HG03558 (cell line): ENCODE measurements around the gene MAPK12.

ENCODE experiments used
- ATAC-seq: cut with Tn5 transposase; IDR thresholded peaks from one replicate; pipeline ENCODE4 v1.9.1; 2021; ENCODE audit warnings: moderate number of reproducible peaks; ENCODE audit not compliant: unreplicated experiment; ENCODE audit errors: extremely low read depth

MAPK12 gene

DNA sequence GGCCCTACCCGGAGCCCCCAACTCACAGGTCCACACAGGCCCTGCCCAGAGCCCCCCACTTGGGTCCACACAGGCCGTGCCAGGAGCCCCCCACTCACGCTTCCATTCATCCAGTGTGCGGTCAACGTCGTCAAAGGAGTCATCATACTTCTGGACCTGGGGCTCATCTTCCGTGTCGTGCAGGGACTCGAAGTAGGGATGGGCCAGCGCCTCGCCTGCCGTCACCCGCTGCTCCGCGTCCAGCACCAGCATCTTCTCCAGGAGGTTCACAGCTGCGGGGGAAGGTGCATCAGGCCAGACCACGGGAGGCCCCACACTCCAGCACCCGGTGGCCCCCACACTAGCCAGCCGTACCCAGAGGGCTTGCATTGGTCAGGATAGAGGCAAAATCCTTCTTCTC is 6.4 kb downstream of the MAPK12 start:
- ATAC-seq: no peak

DNA sequence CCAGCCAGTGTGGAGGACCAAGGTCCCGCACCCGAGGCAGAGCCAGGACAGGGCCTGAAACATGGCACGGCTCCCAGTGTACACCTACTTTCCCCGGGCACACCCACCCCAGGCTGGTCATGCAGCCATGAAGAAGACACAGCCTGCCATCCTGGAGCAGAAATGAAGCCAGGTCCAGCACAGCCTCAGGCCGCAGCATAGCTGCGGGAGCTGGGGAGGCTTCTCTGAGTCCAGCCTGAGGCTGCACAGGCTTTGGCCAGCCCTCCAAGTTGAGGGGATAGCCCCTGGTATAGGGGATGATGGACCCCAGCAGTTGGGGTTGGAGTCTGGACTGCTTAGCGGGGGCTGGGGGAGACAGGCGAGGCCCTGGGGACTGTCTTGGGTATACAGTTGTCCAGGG is 7.5 kb downstream of the MAPK12 start:
- ATAC-seq: no peak

DNA sequence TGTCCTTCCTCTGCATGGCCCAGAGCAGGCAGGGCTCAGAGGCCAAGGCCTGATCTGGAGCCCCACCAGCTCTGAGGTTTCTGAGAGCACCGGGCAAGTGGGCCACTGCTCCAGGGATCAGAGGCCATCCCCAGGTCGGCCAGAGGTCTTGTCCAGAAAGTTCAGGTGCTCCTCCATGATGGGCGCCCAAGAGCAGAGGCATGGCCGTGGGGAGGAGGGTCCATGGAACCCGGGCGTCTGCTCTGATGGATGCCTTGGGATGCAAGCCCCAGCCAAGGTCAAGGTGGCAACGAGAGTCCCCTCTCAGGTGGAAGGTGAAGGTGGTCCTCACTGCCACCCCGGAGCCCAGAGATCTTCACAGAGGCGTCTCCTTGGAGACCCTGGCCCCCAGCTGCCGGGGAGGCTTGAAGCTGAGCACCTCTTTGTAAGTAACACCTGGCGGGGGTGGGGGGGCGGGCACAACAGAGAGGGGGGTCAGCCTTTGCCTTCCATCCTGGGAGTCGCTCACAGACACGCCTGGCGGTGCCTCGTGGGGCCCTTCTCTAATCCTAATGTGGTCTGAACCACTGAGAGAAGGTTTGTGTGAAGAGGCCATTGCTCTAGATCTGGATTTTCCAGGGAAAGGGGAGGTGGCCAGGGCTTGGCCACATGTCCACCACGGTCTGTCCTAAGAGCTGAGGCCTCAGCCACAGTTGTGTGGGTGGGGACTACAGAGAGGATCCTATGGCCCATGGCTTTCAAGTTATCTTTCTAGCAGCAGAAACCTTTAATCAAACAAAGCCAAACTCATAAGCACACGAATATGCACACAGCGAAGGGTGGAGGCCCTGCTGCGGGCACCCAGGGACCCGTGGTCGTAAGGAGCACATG is 8.2 kb downstream of the MAPK12 start:
- no peak for ATAC-seq

DNA sequence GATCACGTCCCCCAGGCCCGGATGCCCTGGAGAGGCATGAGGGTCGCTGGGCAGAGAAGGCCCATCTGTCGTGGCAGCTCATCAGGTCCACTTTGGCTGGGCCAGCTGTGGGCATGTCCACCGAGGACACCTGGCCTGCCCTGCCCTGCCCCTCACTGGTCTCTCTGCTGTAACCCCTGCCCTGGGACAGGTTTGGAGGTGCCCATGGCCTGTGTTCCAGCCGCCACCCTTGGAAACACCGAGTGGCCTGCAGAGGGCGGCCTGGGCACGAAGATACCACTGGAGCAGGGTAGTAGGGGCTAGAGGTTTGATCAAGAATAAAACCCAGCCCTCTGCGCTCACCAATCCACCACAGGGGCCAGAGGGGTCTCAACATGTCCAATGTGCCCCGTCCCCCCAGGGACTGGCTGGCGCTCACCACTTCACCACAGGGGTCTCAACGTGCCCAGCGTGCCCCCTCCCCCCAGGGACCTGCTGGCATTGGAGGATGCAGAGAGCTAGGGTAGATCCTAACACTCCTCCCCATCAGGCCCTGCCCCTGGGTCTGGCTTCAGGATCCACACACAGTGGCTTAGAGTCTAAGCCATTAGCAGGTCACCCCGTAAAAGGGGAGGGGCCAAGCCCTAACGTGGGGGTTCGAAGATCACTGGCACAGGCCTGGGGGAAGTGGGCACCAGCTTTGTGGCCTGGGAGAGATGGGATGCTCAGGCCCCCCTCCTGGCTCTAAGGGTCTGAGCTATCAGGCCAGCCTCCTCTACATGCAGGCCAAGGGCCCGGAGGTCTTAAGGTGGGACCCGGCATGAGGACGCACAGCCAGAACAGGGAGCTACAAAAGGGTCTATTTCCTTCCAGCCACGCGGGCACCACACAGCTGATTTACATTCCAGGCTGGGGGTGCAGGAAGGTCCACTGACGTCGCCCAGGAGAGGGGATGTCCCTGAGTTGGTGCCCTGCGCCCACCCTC is 9.1 kb downstream of the MAPK12 start:
- no peak for ATAC-seq

DNA sequence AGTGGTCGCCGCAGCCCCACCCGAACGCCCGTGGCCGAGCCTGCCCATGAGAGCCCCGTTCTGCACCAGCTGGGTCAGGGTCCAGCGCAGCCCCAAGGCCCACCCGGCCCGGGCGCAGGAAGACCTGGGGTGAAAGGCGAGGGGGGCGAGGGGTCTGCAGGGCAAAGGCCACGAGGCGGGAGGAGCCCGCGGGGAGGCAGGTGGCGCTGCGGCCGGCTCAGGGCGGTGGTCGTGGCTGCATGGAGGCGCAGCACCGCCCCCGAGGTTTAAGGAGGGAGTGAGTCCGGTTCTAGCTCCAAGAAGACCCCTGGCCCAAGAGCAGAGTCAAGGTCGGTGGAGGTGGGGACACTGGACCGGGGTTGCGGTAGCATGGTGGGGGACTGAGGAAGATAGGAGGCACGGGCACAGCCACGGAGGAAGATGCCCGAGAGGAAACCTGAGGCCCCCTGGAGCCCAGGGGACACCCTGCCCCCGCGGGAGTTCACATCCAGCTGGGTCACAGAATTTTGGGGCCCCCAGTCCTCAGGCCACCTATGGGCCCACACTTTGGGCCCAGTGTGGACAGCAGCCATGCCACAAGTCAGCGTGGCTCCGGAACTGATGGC is 9.9 kb downstream of the MAPK12 start:
- ATAC-seq: no peak

DNA sequence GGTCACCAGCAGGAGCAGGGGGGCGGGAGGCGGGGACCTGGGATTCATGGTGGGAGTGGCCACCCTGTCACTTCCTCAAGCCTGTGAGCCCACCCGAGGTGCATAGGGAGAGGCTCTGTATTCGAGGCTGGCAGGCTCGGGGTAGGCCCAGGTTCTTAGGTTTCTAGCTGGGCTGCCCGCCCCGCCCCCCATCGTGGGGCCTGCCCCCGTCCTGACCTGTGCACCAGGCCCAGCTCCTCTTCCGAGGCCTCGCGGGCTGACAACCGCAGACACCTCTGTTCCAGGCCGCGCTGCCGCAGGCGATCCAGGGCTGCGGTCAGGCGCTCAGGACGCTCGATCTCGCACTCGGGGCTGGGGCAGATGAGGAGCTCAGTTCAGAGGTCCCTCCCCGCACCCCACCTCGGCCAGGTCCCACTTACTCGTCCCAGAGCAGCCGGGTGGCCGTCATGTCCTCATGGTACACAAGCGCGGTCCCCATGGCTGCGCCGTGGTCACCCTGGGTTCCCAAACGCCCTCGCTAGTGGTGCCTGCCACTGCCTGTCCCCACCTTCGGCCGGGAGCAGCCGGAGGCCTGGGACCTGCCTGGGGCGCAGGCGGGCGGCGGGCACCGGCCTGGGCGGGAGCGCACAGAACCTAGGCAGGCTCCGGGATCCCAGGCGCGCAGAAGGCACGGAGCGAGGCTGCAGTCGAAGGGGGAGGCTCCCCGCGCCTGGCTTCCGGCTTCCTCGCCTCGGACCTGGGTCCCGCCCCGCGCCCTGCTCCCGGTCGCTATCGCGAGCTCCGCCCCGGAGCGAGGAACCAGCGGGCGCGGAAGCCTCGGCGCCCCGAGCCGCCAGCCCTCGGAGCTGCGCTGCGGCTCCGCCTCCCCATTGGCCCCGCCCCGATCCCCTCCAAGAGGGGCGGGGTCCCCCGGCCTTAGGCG is 10.7 kb downstream of the MAPK12 start, which contains the start of gene HDAC10:
HDAC10 (minus strand) TSS at position 711 of the 922 bp plus-strand sequence; CDS start at position 478, 233 bp downstream.
- ATAC-seq: no peak

DNA sequence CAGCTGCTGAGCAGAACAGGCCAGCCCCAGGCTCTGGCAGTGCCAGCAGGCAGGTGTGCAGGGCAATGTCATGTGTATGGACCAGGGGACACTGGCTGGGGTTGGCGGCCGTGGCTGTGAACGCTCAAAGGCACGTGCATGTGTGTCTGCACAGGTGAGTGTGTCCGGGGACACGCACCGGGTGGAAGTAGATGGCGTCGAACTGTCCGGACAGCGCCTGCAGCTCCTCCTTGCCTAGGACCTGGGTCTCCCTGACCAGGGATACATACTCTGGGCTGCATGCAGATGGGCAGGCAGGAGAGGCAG is 11.3 kb downstream of the MAPK12 start:
- no peak for ATAC-seq

DNA sequence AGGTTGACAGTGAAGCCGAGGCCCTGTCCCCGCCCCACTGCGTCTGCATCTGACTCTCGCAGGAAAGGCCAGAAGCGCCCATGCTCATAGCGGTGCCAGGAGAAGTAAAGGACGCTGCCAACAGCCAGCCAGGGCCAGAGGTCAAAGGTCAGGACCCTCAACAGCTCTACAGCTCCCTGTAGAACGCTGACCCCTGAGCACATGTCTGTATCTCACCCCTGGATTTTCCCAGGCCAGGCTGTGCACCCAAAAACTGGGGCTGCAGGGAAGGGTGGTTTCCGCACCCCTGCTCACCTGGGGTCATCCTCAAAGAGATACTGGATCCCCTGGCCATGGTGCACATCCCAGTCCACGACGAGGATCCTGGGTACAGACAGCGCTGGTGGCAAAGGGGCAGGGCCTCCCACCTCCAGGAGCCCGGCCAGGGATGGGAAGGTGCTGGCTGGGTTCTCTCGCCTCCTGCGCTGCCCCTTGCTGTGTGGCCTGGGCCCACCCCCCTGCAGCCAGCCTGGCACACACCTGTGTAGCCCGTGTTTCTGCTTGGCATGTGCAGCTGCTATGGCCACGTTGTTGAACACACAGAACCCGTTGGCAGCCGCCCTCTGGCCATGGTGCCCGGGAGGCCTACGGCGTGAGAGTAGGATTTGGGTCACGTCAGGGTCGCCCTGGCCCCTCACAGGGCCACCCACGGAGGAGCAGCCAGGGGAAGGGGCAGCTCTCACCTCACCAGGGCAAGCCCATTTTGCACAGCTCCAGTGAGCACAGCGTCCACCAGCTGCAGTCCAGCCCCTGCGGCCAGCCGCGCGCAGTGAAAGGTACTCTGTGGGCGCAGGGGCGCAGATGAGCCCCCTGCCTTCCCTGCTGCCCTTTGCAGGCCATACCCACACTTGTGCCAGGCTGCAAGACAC is 11.9 kb downstream of the MAPK12 start:
- no peak for ATAC-seq

DNA sequence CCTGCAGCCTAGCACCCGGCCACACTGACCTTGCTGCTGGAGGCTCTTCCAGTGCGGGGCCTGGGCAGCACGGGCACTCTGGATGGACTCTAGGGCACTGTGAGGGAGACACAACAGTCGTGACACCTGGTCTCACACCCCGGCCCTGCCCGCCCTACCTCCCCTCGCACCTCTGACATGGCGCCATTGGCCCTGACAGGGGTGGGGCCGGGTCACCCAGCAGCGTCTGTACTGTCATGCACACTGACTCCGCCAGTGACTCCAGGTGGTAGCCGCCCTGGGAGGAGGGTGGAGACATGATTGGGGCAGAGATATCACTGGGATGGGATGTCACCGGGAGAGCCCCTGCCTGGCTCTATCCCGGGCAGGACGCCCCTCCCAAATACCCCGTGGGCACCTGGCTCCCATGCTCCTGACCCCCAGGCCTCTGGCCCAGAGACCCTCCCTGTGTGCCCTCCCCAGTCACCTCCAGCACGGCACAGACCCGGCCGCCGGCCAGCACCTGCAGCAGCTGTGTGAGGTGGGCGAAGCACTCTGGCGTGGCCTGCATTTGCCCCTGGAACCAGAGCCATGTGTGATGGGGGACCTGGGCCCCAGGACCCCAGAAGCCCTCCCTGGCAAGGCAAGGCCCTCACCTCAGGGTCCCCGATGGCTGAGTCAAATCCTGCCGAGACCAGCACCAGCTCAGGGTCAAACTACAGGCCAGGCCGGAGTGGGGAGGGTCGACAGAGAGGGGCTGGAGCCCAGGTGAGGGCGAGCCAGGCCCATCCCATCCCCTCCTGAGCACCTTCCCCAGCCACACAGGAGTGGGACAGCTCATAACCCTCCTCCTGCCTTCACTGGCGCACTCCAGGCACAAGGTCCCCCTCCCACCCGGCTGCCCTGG is 13.0 kb downstream of the MAPK12 start:
- ATAC-seq: no peak

DNA sequence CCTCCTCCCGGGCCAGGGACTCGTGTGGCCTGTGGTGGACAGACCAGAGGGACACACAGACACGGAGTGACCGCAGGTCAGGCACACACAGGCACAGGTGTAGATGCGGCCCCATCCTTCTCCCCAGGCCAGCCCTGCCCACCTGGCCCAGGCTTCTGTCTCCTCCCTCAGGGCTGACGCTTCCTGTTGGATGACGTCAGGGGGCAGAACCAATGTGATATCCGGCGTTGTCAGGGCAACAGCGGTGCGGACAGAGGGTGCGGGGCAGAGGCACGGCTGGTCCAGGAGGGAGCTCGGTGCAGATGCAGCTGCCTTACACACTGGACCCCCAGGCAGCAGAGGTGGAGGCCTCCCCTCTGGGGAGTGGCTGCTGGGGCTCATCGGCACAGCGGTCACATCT is 13.7 kb downstream of the MAPK12 start:
- ATAC-seq: no peak

DNA sequence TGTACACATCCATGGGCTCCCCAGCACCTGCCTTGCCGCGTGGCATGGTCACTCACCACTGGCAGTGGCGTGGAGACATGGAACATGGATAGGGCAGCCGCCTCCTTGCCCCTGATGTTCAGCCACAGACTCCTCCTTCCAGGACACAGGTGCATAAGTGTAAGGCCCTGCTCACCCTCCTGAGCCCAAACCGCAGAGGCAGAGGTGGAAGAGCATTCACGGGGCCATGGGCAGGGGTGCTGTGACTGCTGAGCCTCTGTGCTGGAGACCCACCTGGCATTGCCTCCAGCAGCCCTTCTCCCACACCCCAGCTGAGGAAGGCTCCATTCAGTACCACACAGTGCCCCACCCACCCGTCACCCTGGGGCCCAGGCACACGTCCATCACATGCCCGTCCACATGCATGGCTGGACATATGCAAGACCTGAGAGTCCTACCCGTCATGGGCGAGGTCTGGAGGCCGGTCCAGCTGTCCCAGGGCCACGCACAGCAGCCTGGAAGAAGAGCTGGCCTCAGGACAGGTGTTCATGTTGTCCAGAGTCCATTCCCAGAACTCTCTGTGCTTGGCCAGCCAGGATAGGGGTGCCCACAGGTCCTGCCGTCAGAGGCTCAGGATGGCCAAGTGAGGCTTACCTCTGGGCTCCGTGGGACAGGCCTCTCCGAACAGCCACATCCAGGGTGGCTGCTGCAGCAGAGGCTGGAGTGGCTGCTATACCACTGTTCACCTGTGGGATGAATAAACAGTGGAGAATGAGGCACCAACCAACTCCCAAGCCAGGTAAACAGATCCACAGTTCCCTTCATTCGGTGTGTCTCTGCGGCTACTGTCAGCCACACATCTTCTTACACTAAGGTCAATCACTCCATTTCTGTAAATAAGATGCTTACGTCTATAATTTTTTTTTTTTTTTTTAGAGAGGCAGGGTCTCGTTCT is 15.0 kb downstream of the MAPK12 start:
- no peak for ATAC-seq

DNA sequence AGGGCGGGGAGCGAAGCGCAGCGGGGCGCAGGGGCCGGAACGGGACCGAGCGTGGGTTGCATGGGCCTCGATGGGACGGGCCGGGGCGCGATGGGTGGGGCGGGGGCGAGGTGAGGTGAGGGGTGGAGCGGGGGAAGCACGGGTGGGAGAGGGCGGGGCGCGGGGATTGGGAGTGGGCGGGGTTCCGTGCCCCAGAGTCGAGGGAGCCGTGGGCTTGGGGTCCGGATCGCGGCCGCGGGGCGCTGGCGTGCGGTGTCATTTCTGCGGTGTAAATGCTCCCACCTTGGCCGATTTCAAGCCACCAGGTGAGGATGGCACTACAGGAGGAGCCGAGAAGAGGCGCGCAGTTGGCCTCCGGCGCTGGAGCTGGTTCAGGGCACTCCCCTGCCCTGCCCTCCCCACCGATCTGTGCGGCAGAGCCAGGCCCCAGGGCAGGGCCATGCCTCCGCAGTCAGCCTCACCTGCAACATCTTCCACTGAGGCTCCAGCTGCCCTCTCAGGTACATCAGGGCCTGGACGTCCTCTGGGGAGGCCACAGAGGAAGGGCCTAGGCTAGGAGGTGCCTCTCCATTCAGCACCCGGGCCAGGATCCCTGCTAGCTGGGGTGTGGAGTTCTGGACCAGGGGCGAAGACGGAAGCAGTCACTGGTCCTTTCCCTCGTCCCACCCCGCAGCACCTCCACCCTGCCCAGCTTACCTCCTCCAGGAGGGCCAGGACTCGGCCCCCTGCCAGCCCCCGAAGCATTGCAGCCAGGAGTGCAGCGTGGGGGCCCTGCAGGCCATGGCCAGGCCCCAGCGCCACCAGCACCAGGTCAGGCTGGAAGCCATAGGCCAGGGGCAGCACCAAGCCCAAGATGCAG is 16.0 kb downstream of the MAPK12 start:
- no peak for ATAC-seq

DNA sequence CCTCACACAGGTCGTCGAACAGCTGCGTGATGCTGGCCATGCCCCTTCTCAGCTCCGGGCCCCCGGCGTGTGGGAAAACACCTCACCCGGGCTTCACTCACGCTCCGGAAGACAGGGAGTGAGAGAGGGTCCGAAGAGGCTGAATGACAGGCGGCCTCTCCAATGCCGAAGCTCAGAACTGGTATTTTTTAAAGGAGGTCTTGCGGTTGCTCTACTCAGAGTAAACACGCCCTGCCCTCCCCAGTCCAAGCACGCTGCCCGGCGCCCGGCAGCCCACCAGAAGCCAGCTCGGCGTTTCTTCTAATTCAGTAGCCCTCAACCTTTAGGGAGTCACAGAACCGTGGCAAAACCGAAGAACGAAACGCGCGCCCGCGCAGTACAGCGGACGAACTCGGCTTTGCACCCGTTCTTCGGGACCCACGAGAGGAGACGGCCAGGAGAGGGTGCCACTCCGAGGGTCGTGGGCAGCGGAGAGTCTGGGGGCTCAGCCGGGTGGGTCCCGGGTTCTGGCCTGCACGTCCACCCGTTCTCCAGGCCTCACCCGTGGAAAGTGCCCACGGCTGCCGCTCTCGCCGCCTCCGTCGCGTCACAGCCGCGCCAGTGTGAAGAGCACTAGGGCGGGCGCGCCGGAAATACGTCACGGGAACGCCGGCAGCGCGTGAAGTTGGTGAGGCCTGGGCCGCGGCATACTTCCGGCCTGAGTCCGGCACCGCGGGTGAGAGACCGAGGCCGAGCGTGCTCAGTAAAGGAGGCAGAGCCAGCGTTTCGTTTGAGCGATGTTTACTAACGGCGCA is 16.9 kb downstream of the MAPK12 start, which contains the start of gene TUBGCP6:
TUBGCP6 (minus strand) TSS at position 604 of the 794 bp plus-strand sequence; CDS start at position 40, 564 bp downstream.
- ATAC-seq: peak; percentile 45

DNA sequence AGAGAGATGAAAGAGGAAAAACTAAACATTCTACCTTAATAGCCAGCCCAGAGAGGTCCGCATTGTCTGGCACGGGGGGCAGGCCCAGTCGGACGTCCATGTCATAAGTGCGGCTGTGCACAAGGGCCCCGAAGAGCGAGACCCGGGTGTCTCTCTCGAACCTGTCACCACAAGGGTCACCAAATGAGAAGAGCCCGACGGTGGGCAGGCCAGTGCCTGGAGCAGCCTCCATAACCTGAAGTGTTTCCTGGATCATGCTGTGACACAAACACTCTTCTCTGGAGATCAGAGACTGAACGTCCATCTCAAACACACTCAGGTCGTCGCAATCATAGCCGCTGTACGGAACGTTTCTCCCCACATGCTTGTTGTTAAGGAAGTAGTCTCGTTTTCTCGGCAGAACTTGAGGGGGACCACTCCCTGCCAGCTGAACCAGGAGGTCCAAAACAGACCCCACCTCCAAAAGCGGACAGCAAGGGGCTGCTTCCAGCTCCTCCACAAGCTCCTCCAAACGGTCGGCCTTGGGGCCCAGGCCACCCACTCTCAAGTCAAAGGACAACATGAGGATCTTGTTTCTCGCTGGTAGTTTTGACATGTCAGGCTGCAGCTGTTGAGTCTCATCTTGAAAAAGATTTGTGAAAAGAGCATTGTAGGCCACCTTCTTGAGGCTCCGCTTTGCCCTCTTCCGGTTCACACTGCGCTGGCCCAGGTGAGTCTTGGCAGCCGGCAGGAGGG is 17.6 kb downstream of the MAPK12 start:
- no peak for ATAC-seq
